GM12892 (cell line): Measurements from ENCODE around the gene NET1.

ENCODE experiments used
- POLR2A ChIP-seq: IDR thresholded peaks from 2 replicates; pipeline ENCODE4 v1.6.1; 2011; ENCODE audit warnings: low read depth, low read length, control low read depth
- POLR2AphosphoS5 ChIP-seq: IDR thresholded peaks from 2 replicates; pipeline ENCODE4 v1.6.1; 2011; ENCODE audit warnings: low read depth, low read length, control low read depth

DNA sequence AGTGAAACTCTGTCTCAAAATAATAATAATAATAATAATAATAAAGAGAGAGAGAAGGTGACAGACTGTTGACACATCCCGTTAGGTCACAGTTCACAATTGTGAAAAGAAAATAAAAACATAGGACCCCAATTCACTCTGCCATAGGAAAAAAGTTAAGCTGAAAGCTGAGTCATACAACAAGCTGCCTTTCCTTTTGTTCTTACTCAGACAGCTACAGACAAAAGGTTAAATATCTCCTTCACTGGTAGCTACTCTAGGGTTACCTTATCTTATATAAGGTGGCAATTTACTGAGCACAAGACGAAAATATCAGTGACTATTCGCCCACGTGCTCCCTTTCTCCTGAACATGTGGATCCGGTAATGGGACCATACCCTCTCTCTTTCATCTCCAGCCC lies 25.2 kb upstream of the NET1 start:
- TF ChIP-seq POLR2A (no peak), POLR2AphosphoS5 (no peak)
